MM.1S (cell line): ENCODE measurements around the gene TMEM244.

Experiments
- DNase-seq: peaks from one replicate; pipeline ENCODE4 v3.0.0-alpha.2; 2015
- H2AFZ ChIP-seq: fragments of 300-600 bp; sonication (generic); 2 replicates; pipeline ENCODE4 v1.6.0; 2016; ENCODE audit warnings: antibody characterized with exemption, low read length
- H3F3A ChIP-seq: fragments of 300-600 bp; sonication (generic); 2 replicates; pipeline ENCODE4 v1.6.1; 2016; ENCODE audit warnings: mild to moderate bottlenecking, antibody characterized with exemption, low read length, moderate library complexity, mixed read lengths; ENCODE audit not compliant: insufficient read depth
- H3K27ac ChIP-seq: fragments of 300-600 bp; sonication (generic); 2 replicates; pipeline ENCODE4 v1.5.1; 2016; ENCODE audit warnings: mild to moderate bottlenecking, low read length
- H3K27me3 ChIP-seq: fragments of 300-600 bp; sonication (generic); replicated peaks from 2 replicates; pipeline ENCODE4 v1.6.0; 2016; ENCODE audit warnings: low read length; ENCODE audit not compliant: insufficient read depth
- H3K36me3 ChIP-seq: fragments of 300-600 bp; sonication (generic); replicated peaks from 2 replicates; pipeline ENCODE4 v1.6.1; 2016; ENCODE audit warnings: mild to moderate bottlenecking, low read length, mixed read lengths; ENCODE audit not compliant: insufficient read depth
- H3K4me1 ChIP-seq: fragments of 300-600 bp; sonication (generic); 2 replicates; pipeline ENCODE4 v1.6.1; 2016; ENCODE audit warnings: low read length, mixed read lengths
- H3K4me2 ChIP-seq: fragments of 300-600 bp; sonication (generic); 2 replicates; pipeline ENCODE4 v1.6.0; 2016; ENCODE audit warnings: low read depth, low read length
- H3K4me3 ChIP-seq: fragments of 300-600 bp; sonication (generic); 2 replicates; pipeline ENCODE4 v1.5.1; 2016; ENCODE audit warnings: low read length, mixed read lengths
- H3K79me2 ChIP-seq: fragments of 300-600 bp; sonication (generic); 2 replicates; pipeline ENCODE4 v1.6.1; 2016; ENCODE audit warnings: mixed run types, low read length, mixed read lengths
- H3K9ac ChIP-seq: fragments of 300-600 bp; sonication (generic); 2 replicates; pipeline ENCODE4 v1.6.1; 2016; ENCODE audit warnings: low read length, mixed read lengths
- H3K9me2 ChIP-seq: fragments of 300-600 bp; sonication (generic); replicated peaks from 2 replicates; pipeline ENCODE4 v1.6.1; 2016; ENCODE audit warnings: mild to moderate bottlenecking, low read length, mixed read lengths; ENCODE audit not compliant: insufficient read depth
- H3K9me3 ChIP-seq: fragments of 300-600 bp; sonication (generic); replicated peaks from 2 replicates; pipeline ENCODE4 v1.6.1; 2016; ENCODE audit warnings: mild to moderate bottlenecking, low read length, mixed read lengths; ENCODE audit not compliant: insufficient read depth
- H4K20me1 ChIP-seq: fragments of 300-600 bp; sonication (generic); 2 replicates; pipeline ENCODE4 v1.6.1; 2016; ENCODE audit warnings: mild to moderate bottlenecking, low read length, moderate library complexity, mixed read lengths; ENCODE audit not compliant: insufficient read depth
- CTCF ChIP-seq: fragments of 300-600 bp; sonication (generic); IDR thresholded peaks from 2 replicates; pipeline ENCODE4 v1.5.1; 2016; ENCODE audit warnings: antibody characterized with exemption, low read length, mixed read lengths
- EZH2 ChIP-seq: fragments of 300-600 bp; sonication (generic); optimal IDR thresholded peaks from 2 replicates; pipeline ENCODE3; 2017; ENCODE audit warnings: low read depth, mild to moderate bottlenecking, antibody characterized with exemption, low read length, mixed read lengths
- EZH2phosphoT487 ChIP-seq: fragments of 300-600 bp; sonication (generic); IDR thresholded peaks from 2 replicates; pipeline ENCODE4 v1.6.1; 2018; ENCODE audit warnings: antibody characterized with exemption, low read length

Gene TMEM244

GRCh38 chr6:129874837-129875236 is 13.7 kb upstream of the TMEM244 start:
- no peak overlapping the region for H2AFZ ChIP-seq
- H3K4me3 ChIP-seq: no peak overlapping the region
- H3K4me1 ChIP-seq: peaks cover 11% of the 10 kb centered on the region
- TF ChIP-seq EZH2: no peak
- no peak for TF ChIP-seq EZH2phosphoT487
- no peak for TF ChIP-seq CTCF
- no peaks in the 10 kb centered on the region for H3F3A ChIP-seq
- H3K4me2 ChIP-seq: no peak overlapping the region
- no peaks in the 10 kb centered on the region for H3K9me3 ChIP-seq
- H4K20me1 ChIP-seq: no peaks in the 10 kb centered on the region
- DNase-seq: no peak
- H3K36me3 ChIP-seq: no peaks in the 10 kb centered on the region
- H3K27me3 ChIP-seq: no peaks in the 10 kb centered on the region
- no peak overlapping the region for H3K27ac ChIP-seq
- H3K9ac ChIP-seq: no peak overlapping the region
- no peaks in the 10 kb centered on the region for H3K79me2 ChIP-seq
- no peaks in the 10 kb centered on the region for H3K9me2 ChIP-seq

- Histone ChIP-seq H4K20me1 (no peaks in the 10 kb centered on the region), H2AFZ (no peak overlapping the region), H3K4me3 (no peak overlapping the region), H3K79me2 (no peaks in the 10 kb centered on the region), H3K9me3 (no peaks in the 10 kb centered on the region), H3K27me3 (no peaks in the 10 kb centered on the region), H3K4me2 (no peak overlapping the region), H3F3A (no peaks in the 10 kb centered on the region), H3K4me1 (peaks cover 11% of the 10 kb centered on the region), H3K27ac (no peak overlapping the region), H3K9me2 (no peaks in the 10 kb centered on the region), H3K36me3 (no peaks in the 10 kb centered on the region), H3K9ac (no peak overlapping the region)
- no peak for DNase-seq
- no peak for TF ChIP-seq CTCF
- no peak for TF ChIP-seq EZH2phosphoT487
- no peak for TF ChIP-seq EZH2
Measured at GRCh38 chr6:129872586-129872985, 11.5 kb upstream of the TMEM244 start.

GRCh38 chr6:129871221-129871620 is 10.1 kb upstream of the TMEM244 start:
- Histone ChIP-seq H4K20me1 (no peaks in the 10 kb centered on the region), H3K9me2 (no peaks in the 10 kb centered on the region), H2AFZ (no peak overlapping the region), H3K36me3 (no peaks in the 10 kb centered on the region), H3K4me2 (no peak overlapping the region), H3K4me3 (no peak overlapping the region), H3K27me3 (no peaks in the 10 kb centered on the region), H3K9ac (no peak overlapping the region), H3K9me3 (no peaks in the 10 kb centered on the region), H3F3A (no peaks in the 10 kb centered on the region), H3K4me1 (peaks cover 10% of the 10 kb centered on the region), H3K79me2 (no peaks in the 10 kb centered on the region), H3K27ac (no peak overlapping the region)
- no peak for DNase-seq
- no peak for TF ChIP-seq EZH2phosphoT487
- TF ChIP-seq CTCF: no peak
- TF ChIP-seq EZH2: no peak

GRCh38 chr6:129867403-129867802 is 6.3 kb upstream of the TMEM244 start:
- DNase-seq: no peak
- no peak for TF ChIP-seq CTCF
- TF ChIP-seq EZH2phosphoT487: no peak
- no peak for TF ChIP-seq EZH2
- Histone ChIP-seq H3F3A (no peaks in the 10 kb centered on the region), H2AFZ (no peak overlapping the region), H3K4me1 (no peaks in the 10 kb centered on the region), H4K20me1 (no peaks in the 10 kb centered on the region), H3K9ac (no peak overlapping the region), H3K27me3 (no peaks in the 10 kb centered on the region), H3K79me2 (no peaks in the 10 kb centered on the region), H3K27ac (no peak overlapping the region), H3K9me2 (no peaks in the 10 kb centered on the region), H3K4me3 (no peak overlapping the region), H3K9me3 (no peaks in the 10 kb centered on the region), H3K36me3 (no peaks in the 10 kb centered on the region), H3K4me2 (no peak overlapping the region)
